ENCODE measurements around the gene IGLL5.

DNA sequence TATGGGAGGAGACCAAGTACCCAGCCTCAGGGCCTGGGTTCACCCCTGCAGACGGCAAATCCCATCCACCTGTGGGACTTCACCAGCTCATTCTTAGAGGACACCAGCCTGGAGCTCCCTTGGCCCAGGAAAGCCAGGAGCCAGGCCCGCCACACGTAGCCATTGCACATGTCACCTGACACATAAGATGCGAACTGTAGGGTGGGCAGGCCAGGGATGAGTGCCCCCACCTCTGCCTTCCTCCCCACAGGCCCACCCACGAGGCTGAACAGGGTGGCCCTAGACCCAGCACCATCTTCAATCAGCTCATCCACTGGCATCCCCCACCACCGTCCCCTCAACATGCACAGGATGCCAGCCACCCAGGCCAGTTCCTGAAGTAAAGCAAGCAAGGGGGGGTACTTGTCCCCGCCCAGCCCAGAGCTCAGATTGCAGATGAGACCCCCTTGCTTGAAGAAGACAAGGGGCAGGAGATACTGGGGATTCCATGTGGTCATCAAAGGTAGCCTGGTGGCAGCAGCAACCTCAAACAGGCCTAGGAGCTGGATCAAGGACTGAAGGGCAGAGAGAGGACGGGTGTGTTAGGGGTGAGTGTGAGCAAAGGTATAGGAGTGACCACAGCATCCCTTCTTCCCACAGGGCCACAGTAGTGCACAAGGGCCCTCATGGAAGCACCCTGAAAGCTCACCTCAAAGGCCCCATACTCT, 45.6 kb downstream of the IGLL5 start:
- no peak for TF ChIP-seq EZH2 (IDR thresholded peaks at IDR 0.05; ENCODE audit: low read length, unreplicated experiment)
- no peak for TF ChIP-seq EZH2phosphoT487 (IDR thresholded peaks at IDR 0.05; ENCODE audit: borderline replicate concordance, low read length)

All from PC-3 (cell line).